ENCODE results near the gene STK10.

The STK10 gene

DNA sequence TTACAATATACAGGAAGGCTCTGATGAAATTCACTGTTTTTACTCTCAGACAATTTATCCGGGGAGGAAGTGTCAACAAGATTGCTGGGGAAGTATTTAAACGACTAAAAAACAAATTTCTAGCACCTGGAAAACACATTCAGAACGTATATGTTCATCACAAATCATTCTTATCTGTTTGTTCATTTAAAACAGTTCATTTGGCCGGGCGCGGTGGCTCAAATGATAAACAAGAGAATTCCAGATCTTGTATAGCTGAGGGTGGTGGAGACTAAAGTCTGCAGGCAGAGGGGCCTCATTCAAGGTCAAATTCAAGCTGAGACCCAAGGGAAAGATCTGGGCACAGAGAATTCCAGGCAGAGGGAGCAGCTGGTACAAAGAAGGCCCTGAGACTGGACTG lies 90.0 kb downstream of the STK10 start:
- DNase-seq (ENCODE audit: low read depth, low spot score): no peak
- no peak for TF ChIP-seq CTCF (IDR thresholded peaks at IDR 0.05; ENCODE audit: insufficient read depth, low read length, missing control alignments)
- H3K4me3 ChIP-seq (ENCODE audit: low read depth, low read length): no peak overlapping the region
- ChIA-PET POLR2A (no interaction called here), CTCF (interaction anchor here (0.6 to 2.1 kb wide), 7 partner anchors 8 to 194 kb away, joined by 3 to 4 read pairs (median 4); no protein-coding TSS in a partner anchor)

DNA sequence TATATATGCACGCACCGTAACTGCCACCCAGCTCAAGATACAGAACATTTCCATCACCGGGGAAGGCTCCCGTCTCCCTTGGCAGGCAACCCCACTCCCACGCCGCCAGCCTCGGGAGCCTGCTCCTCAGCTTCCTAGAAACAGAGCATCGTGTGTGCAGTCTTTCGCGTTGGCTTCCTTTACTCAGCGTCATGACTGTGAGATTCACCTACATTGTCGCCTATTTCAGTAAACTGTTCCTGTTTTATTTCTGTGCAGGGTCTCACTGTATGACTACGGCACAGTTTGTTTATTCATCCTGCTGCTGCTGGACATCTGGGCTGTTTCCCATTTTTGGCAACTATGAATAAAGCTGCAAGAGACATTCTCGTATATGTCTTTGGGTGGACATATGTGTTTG lies 90.7 kb downstream of the STK10 start:
- DNase-seq (ENCODE audit: low read depth, low spot score): no peak
- POLR2A ChIA-PET: no interaction called here
- TF ChIP-seq CTCF (IDR thresholded peaks at IDR 0.05; ENCODE audit: insufficient read depth, low read length, missing control alignments): no peak
- H3K4me3 ChIP-seq (ENCODE audit: low read depth, low read length): no peak overlapping the region
- CTCF ChIA-PET: interaction anchor here (0.9 to 2.1 kb wide), 9 partner anchors 9 to 92 kb away, joined by 3 to 11 read pairs (median 4); no protein-coding TSS in a partner anchor

DNA sequence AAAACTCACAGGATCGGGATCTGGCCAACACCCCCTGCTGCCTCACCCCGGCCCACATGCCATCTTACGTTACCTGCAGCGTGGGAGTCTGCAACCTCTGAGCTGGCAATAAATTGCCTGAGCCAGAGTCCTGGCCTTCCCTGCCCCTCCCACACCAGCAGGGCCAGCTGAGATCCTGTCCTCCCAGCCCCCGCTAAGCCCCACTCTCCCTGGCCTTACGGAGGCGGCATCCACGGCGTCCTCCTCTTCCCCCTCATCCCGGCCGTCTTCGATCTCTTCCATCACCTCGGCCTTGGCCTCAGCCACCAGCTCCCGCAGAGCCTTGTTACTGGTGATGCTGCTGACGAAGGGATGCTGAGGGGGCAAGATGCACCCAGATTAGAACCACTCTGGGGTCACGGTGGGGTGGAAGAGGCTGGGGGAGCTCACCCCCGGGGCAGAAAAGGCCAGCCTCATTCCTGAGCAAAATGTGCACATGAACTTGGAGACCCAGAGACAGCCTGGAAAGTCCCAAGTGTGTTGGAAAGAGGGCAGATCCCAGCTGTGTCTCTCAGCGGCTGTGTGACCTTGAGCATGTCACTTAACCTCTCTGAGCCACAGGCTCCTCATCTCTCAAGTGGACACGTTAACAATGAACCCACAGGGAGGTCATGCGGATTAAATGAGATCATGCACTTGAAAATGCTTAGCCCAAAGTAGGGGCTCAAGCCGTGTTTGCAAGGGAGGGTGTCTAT lies 91.7 kb downstream of the STK10 start:
- no peak for TF ChIP-seq CTCF (IDR thresholded peaks at IDR 0.05; ENCODE audit: insufficient read depth, low read length, missing control alignments)
- no peak for DNase-seq (ENCODE audit: low read depth, low spot score)
- H3K4me3 ChIP-seq (ENCODE audit: low read depth, low read length): no peak overlapping the region
- ChIA-PET POLR2A (interaction anchor here (0.6 to 1.0 kb wide), 3 partner anchors 15 to 355 kb away, joined by 3 read pairs; no protein-coding TSS in a partner anchor), CTCF (interaction anchor here (0.8 to 2.5 kb wide), 8 partner anchors 10 to 93 kb away, joined by 3 to 14 read pairs (median 5); partner anchors contain the start of gene STK10)

GRCh38 chr5:172095368-172096206 lies 92.4 kb downstream of the STK10 start:
- DNase-seq (ENCODE audit: low read depth, low spot score): no peak
- no peak for TF ChIP-seq CTCF (IDR thresholded peaks at IDR 0.05; ENCODE audit: insufficient read depth, low read length, missing control alignments)
- POLR2A ChIA-PET: interaction anchor here (0.6 to 1.0 kb wide), 2 partner anchors 15 to 90 kb away, joined by 3 read pairs; no protein-coding TSS in a partner anchor
- CTCF ChIA-PET: interaction anchor here (1.5 to 2.5 kb wide), 5 partner anchors 11 to 93 kb away, joined by 5 to 14 read pairs (median 7); partner anchors contain the start of gene STK10
- no peak overlapping the region for H3K4me3 ChIP-seq (ENCODE audit: low read depth, low read length)

DNA sequence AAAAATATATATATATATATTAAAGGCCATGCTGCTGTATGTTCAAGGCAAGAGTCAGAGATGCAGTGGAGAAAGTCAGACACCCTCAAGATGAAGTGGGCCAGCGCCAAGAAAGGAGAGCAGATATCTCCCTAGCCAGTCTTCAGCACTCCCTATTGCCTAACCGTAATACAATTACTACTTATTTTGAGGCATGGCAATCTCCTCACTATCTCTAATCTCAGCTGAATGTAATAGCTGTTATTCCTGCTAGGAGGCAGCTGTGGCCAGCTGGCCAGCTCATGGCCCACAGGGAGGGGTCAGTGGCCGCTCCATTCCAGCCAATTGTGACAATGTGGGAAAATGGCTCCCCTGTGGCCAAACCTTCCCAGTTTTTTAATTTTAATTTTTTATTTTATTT lies 94.1 kb downstream of the STK10 start:
- CTCF ChIA-PET: interaction anchor here (0.5 to 2.5 kb wide), 2 partner anchors 95 to 991 kb away, joined by 3 to 14 read pairs; partner anchors contain the start of gene STK10
- no peak for DNase-seq (ENCODE audit: low read depth, low spot score)
- no peak for TF ChIP-seq CTCF (IDR thresholded peaks at IDR 0.05; ENCODE audit: insufficient read depth, low read length, missing control alignments)
- no peak overlapping the region for H3K4me3 ChIP-seq (ENCODE audit: low read depth, low read length)
- POLR2A ChIA-PET: no interaction called here

Data from AG04449 (cell line).